A673 (cell line): ENCODE measurements around the gene CLDN14.

Experiments
- CTCF ChIP-seq: fragments of 300-800, 200-600 bp; sonication (generic); conservative IDR thresholded peaks from 2 replicates; pipeline ENCODE4 v1.5.1; 2017; ENCODE audit warnings: low read depth, mild to moderate bottlenecking, antibody characterized with exemption, low read length, moderate library complexity, mixed read lengths
- EZH2 ChIP-seq: fragments of 200-600 bp; sonication (generic); IDR thresholded peaks from 2 replicates; pipeline ENCODE4 v1.6.1; 2017; ENCODE audit warnings: borderline replicate concordance, low read depth, mild to moderate bottlenecking, mixed read lengths, antibody characterized with exemption, low read length; ENCODE audit not compliant: poor library complexity, severe bottlenecking

- TF ChIP-seq CTCF (no peak), EZH2 (no peak)
Measured at GRCh38 chr21:36454093-36454531, 25.8 kb downstream of the CLDN14 start.
